Kidney epithelial cell (primary cell): ENCODE measurements around the gene EBLN2. TPM values are rescaled to one million over a fixed set of nuclear protein-coding genes. Genes with fewer than 3 reads are reported as not detected.

Source experiments
- DNase-seq: peaks from one replicate; pipeline ENCODE4 v3.0.0-alpha.2; 2010; ENCODE audit warnings: low read depth
- H3K27me3 ChIP-seq: 2 replicates; pipeline ENCODE4 v1.6.0; 2011; ENCODE audit warnings: low read length; ENCODE audit not compliant: control insufficient read depth, insufficient read depth
- H3K36me3 ChIP-seq: 2 replicates; pipeline ENCODE4 v1.5.1; 2011; ENCODE audit warnings: low read length; ENCODE audit not compliant: control insufficient read depth, insufficient read depth
- H3K4me3 ChIP-seq: 2 replicates; pipeline ENCODE4 v1.5.1; 2011; ENCODE audit warnings: low read depth, mild to moderate bottlenecking, control low read depth, low read length
- CTCF ChIP-seq: IDR thresholded peaks from 2 replicates; pipeline ENCODE4 v1.5.1; 2011; ENCODE audit warnings: mild to moderate bottlenecking, moderate library complexity, low read length, control low read depth, inconsistent platforms; ENCODE audit not compliant: insufficient read depth, poor library complexity, severe bottlenecking
- total RNA-seq: library from RNA; depleted of rRNA; stranded (reverse); fragments of >200 nt; gene quantifications from 2 replicates; pipeline ENCODE4 v1.2.3, GENCODE V29; 2015

EBLN2 gene
- total RNA-seq, 1 donor from 2014 or later = 1.1 TPM

- TF ChIP-seq CTCF = no peak
- Histone ChIP-seq H3K4me3 (no peak overlapping the region), H3K27me3 (no peaks in the 10 kb centered on the region), H3K36me3 (no peaks in the 10 kb centered on the region)
- DNase-seq = no peak
Measured at GRCh38 chr3:73031573-73032103, 29.8 kb upstream of the EBLN2 start.

GRCh38 chr3:73036694-73037591 lies 24.5 kb upstream of the EBLN2 start:
- Histone ChIP-seq H3K4me3 (no peak overlapping the region), H3K36me3 (no peaks in the 10 kb centered on the region), H3K27me3 (no peaks in the 10 kb centered on the region)
- no peak for DNase-seq
- TF ChIP-seq CTCF = no peak

- no peak overlapping the region for H3K4me3 ChIP-seq
- no peak for TF ChIP-seq CTCF
- DNase-seq = no peak
- H3K27me3 ChIP-seq = no peaks in the 10 kb centered on the region
- no peaks in the 10 kb centered on the region for H3K36me3 ChIP-seq
Measured at GRCh38 chr3:73041537-73041936, 19.9 kb upstream of the EBLN2 start.

- no peak for TF ChIP-seq CTCF
- no peaks in the 10 kb centered on the region for H3K27me3 ChIP-seq
- no peaks in the 10 kb centered on the region for H3K36me3 ChIP-seq
- no peak for DNase-seq
- no peak overlapping the region for H3K4me3 ChIP-seq
Measured at GRCh38 chr3:73043414-73043813, 18.0 kb upstream of the EBLN2 start.

- Histone ChIP-seq H3K4me3 (no peak overlapping the region), H3K27me3 (no peaks in the 10 kb centered on the region), H3K36me3 (no peaks in the 10 kb centered on the region)
- no peak for TF ChIP-seq CTCF
- DNase-seq = no peak
Measured at GRCh38 chr3:73045391-73045790, 16.1 kb upstream of the EBLN2 start.
